Measurements from ENCODE around the gene HOPX. TPM values are rescaled to one million over a fixed set of nuclear protein-coding genes. Genes with fewer than 3 reads are reported as not detected.
"Not testable (repeated sequence)": the region's sequence is repeated elsewhere in the genome, so short reads cannot be mapped to it uniquely, and the experiment has no call there.

The HOPX gene
- total RNA-seq, 2 experiments from 2014 or later, result 22.1 to 25.2 TPM

- ATAC-seq (ENCODE audit: low read depth) (no peak), DNase-seq (no peak)
- Mint-ChIP-seq H3K27me3 (peaks cover 54% of the 10 kb centered on the region), H3K36me3 (no peaks in the 10 kb centered on the region), H3K4me3 (no peak overlapping the region), H3K4me1 (peaks cover 11% of the 10 kb centered on the region), H3K9me3 (no peaks in the 10 kb centered on the region), H3K27ac (no peak overlapping the region)
- POLR2A ChIA-PET, result interaction anchor here (0.5 kb wide), 1 partner anchor 227 kb away, joined by 3 read pairs; the partner anchor contains the start of gene REST
Observed at GRCh38 chr4:56680266-56680665, 830 bp downstream of the HOPX start.

DNA sequence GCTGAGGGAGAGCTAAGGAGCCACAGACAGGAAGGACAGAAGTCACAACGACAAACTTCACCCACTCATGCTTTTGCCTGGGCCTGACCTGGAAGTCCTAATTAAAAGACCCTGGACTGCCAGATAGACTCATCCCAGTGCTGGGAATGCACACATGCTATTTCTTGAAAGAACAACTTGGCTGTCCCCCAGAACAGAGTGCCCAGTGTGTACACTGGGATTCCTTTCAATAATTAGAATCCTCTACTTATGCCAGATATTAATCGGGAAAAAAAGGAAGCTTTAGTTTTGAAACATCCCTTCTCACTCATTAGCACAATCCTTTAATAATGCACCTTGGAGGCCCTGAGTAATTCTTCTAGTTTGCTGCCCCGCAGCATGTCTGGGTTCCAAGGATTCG lies 3.4 kb downstream of the HOPX start:
- H3K36me3 Mint-ChIP-seq, result no peaks in the 10 kb centered on the region
- POLR2A ChIA-PET, result no interaction called here
- DNase-seq, result no peak
- no peak overlapping the region for H3K4me3 Mint-ChIP-seq
- H3K27ac Mint-ChIP-seq, result no peak overlapping the region
- ATAC-seq (ENCODE audit: low read depth), result no peak
- H3K27me3 Mint-ChIP-seq, result peaks cover 54% of the 10 kb centered on the region
- H3K4me1 Mint-ChIP-seq, result peaks cover 11% of the 10 kb centered on the region
- no peaks in the 10 kb centered on the region for H3K9me3 Mint-ChIP-seq

- DNase-seq, result no peak
- Mint-ChIP-seq H3K27me3 (peaks cover 30% of the 10 kb centered on the region), H3K4me1 (no peaks in the 10 kb centered on the region), H3K36me3 (no peaks in the 10 kb centered on the region), H3K27ac (no peak overlapping the region), H3K4me3 (no peak overlapping the region), H3K9me3 (no peaks in the 10 kb centered on the region)
- ATAC-seq (ENCODE audit: low read depth), result no peak
- POLR2A ChIA-PET, result no interaction called here
Observed at GRCh38 chr4:56674984-56675383, 6.1 kb downstream of the HOPX start.

- Mint-ChIP-seq H3K27ac (no peak overlapping the region), H3K36me3 (no peaks in the 10 kb centered on the region), H3K4me1 (no peaks in the 10 kb centered on the region), H3K9me3 (no peaks in the 10 kb centered on the region), H3K4me3 (no peak overlapping the region), H3K27me3 (peaks cover 25% of the 10 kb centered on the region)
- DNase-seq (no peak), ATAC-seq (ENCODE audit: low read depth) (no peak)
- POLR2A ChIA-PET, result no interaction called here
Observed at GRCh38 chr4:56671860-56672259, 9.2 kb downstream of the HOPX start.

DNA sequence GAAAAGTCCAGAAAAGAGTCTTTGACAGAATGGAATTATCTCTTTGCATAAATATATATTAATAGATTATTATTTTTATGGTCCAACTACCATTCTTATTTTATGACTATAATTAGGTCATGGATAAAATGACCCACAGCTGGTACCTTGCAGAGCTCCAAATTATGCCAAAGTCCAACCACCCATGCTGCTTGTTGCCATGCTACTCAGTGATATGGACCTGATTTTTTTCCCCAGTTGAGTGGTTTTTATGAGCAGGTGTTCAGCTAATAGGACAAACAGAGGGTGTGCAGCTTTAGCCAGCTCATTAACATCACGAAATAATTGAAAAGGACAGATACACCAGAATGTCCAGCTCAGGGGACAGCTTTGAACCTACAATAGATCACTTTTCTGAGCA lies 9.7 kb downstream of the HOPX start:
- no peak overlapping the region for H3K27ac Mint-ChIP-seq
- POLR2A ChIA-PET, result no interaction called here
- ATAC-seq (ENCODE audit: low read depth) (no peak), DNase-seq (no peak)
- no peaks in the 10 kb centered on the region for H3K4me1 Mint-ChIP-seq
- H3K27me3 Mint-ChIP-seq, result peaks cover 30% of the 10 kb centered on the region
- H3K4me3 Mint-ChIP-seq, result no peak overlapping the region
- no peaks in the 10 kb centered on the region for H3K9me3 Mint-ChIP-seq
- no peaks in the 10 kb centered on the region for H3K36me3 Mint-ChIP-seq

DNA sequence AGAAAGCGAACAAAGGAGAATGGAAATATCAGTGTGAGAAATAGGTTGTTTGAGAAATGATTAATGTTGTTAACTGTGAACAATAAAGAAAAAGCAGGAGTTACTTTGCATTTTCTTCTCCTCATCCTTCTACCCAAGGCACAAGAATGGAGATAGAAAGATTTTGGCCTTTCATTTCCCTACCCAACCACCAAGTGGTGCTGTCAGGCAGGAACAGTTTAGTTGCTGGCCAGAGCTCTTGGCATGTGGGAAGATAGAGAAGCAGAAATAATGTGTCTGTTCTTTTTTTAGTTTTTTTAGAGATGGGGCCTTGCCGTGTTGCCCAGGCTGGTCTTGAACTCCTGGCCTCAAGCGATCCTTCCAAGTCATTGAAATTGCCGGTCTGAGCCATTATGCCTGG lies 12.8 kb downstream of the HOPX start:
- H3K9me3 Mint-ChIP-seq, result no peaks in the 10 kb centered on the region
- H3K36me3 Mint-ChIP-seq, result no peaks in the 10 kb centered on the region
- no peak overlapping the region for H3K4me3 Mint-ChIP-seq
- no peak overlapping the region for H3K27ac Mint-ChIP-seq
- ATAC-seq (ENCODE audit: low read depth), result no peak
- POLR2A ChIA-PET, result no interaction called here
- no peak for DNase-seq
- H3K27me3 Mint-ChIP-seq, result peaks cover 37% of the 10 kb centered on the region
- H3K4me1 Mint-ChIP-seq, result no peaks in the 10 kb centered on the region

GRCh38 chr4:56667396-56667795 lies 13.7 kb downstream of the HOPX start:
- DNase-seq; H3K4me1 Mint-ChIP-seq; H3K27ac Mint-ChIP-seq; H3K36me3 Mint-ChIP-seq; POLR2A ChIA-PET; ATAC-seq (ENCODE audit: low read depth); H3K9me3 Mint-ChIP-seq; H3K4me3 Mint-ChIP-seq: not testable (repeated sequence)
- H3K27me3 Mint-ChIP-seq, result peaks cover 42% of the 10 kb centered on the region

DNA sequence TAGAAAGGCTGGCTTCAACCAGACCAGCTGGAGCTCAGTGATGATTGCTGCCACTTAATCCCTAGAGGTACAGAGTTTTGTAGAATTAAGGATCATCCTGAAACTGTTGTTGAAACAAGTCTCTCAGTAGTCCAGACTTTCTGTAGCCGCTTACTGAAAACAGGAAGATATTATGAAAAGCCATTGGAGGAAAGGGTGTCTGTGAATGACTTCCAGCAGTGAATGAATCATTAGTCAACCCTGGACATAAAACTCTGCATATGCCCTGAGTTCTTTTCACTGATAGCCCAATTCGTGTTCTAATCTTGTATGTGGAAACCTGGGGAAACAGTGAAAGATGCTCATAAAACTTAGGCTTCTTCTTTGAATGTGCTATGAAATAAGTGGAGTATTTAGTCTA lies 14.8 kb downstream of the HOPX start:
- ATAC-seq (ENCODE audit: low read depth) (no peak), DNase-seq (no peak)
- no peaks in the 10 kb centered on the region for H3K4me1 Mint-ChIP-seq
- H3K36me3 Mint-ChIP-seq, result no peaks in the 10 kb centered on the region
- no peaks in the 10 kb centered on the region for H3K9me3 Mint-ChIP-seq
- H3K27ac Mint-ChIP-seq, result no peak overlapping the region
- H3K27me3 Mint-ChIP-seq, result peaks cover 52% of the 10 kb centered on the region
- no peak overlapping the region for H3K4me3 Mint-ChIP-seq
- POLR2A ChIA-PET, result no interaction called here

- DNase-seq (no peak), ATAC-seq (ENCODE audit: low read depth) (no peak)
- peaks cover 57% of the 10 kb centered on the region for H3K27me3 Mint-ChIP-seq
- H3K9me3 Mint-ChIP-seq, result no peaks in the 10 kb centered on the region
- H3K36me3 Mint-ChIP-seq, result no peaks in the 10 kb centered on the region
- no peaks in the 10 kb centered on the region for H3K4me1 Mint-ChIP-seq
- H3K27ac Mint-ChIP-seq, result no peak overlapping the region
- POLR2A ChIA-PET, result no interaction called here
- H3K4me3 Mint-ChIP-seq, result no peak overlapping the region
Observed at GRCh38 chr4:56665781-56666180, 15.3 kb downstream of the HOPX start.

DNA sequence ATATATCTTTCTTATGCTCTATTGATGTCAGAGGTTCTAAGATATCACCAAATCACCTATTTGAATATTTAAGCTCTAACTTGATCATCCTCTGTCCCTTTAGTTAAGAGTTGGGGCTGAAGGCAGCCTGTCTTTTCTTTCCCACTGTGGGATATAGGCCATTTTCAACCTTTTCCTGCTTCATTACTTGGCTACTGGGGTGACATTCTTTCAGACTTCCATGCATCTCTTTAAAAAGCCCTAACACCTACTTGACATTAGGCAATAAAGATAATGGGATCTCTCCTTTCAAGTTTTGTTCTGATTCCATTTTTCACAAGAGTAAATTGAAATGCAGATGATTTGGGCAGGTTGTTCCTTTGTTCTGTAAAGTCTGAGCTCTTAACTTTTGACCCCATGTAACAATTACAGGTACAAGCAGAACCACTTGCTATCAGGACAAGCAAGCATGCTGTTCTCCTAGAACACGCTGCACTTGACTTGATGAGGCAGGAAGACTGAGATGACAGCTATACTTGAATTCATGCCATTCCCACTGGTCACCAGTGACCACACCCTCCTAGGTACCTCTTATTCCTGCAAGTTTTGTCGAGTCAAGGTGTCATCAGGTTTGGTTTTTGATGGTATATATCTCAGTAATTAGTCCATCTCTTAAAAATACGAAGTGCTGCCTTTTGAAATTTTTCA lies 18.2 kb downstream of the HOPX start:
- no peak for DNase-seq
- Mint-ChIP-seq H3K9me3 (no peaks in the 10 kb centered on the region), H3K27ac (no peak overlapping the region), H3K4me1 (peaks cover 1% of the 10 kb centered on the region), H3K36me3 (no peaks in the 10 kb centered on the region), H3K27me3 (peaks cover 84% of the 10 kb centered on the region), H3K4me3 (no peak overlapping the region)
- POLR2A ChIA-PET, result no interaction called here
- no peak for ATAC-seq (ENCODE audit: low read depth)

- no peak for ATAC-seq (ENCODE audit: low read depth)
- no peak for DNase-seq
- H3K36me3 Mint-ChIP-seq, result no peaks in the 10 kb centered on the region
- POLR2A ChIA-PET, result no interaction called here
- peaks cover 11% of the 10 kb centered on the region for H3K4me1 Mint-ChIP-seq
- H3K27ac Mint-ChIP-seq, result no peak overlapping the region
- no peaks in the 10 kb centered on the region for H3K9me3 Mint-ChIP-seq
- peaks cover 86% of the 10 kb centered on the region for H3K27me3 Mint-ChIP-seq
- no peak overlapping the region for H3K4me3 Mint-ChIP-seq
Observed at GRCh38 chr4:56659946-56660345, 21.1 kb downstream of the HOPX start.

- Mint-ChIP-seq H3K27me3 (peaks cover 78% of the 10 kb centered on the region), H3K27ac (no peak overlapping the region), H3K9me3 (no peaks in the 10 kb centered on the region), H3K4me1 (peaks cover 25% of the 10 kb centered on the region), H3K4me3 (no peak overlapping the region), H3K36me3 (no peaks in the 10 kb centered on the region)
- no peak for DNase-seq
- POLR2A ChIA-PET, result interaction anchor here (0.6 kb wide), 1 partner anchor 104 kb away, joined by 3 read pairs; no protein-coding TSS in a partner anchor
- ATAC-seq (ENCODE audit: low read depth), result no peak
Observed at GRCh38 chr4:56658528-56658927, 22.6 kb downstream of the HOPX start.

DNA sequence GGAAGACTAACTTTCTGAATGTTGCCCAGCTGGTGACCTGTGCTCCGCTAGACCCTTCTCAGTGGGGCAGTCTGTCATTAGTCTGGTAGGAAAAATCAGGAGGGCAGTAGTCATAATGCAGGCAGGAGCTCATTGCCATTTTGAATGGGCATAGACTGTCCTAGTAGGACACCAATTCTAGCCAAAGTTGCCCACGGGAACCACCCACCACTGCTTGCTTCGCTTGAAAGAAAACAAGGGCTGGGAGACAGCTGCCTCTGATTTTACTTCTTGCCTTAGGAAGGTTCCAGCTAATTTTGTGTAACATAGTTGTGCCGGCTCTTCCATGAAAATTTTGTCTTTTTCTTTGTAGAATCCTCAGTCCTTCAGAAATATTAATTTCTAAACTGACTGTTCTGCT lies 23.3 kb downstream of the HOPX start:
- ATAC-seq (ENCODE audit: low read depth), result no peak
- H3K27me3 Mint-ChIP-seq, result peaks cover 70% of the 10 kb centered on the region
- H3K4me3 Mint-ChIP-seq, result no peak overlapping the region
- H3K4me1 Mint-ChIP-seq, result peaks cover 29% of the 10 kb centered on the region
- POLR2A ChIA-PET, result no interaction called here
- no peaks in the 10 kb centered on the region for H3K9me3 Mint-ChIP-seq
- no peak for DNase-seq
- H3K36me3 Mint-ChIP-seq, result no peaks in the 10 kb centered on the region
- H3K27ac Mint-ChIP-seq, result no peak overlapping the region

- Mint-ChIP-seq H3K27me3 (peaks cover 65% of the 10 kb centered on the region), H3K9me3 (no peaks in the 10 kb centered on the region), H3K27ac (no peak overlapping the region), H3K36me3 (no peaks in the 10 kb centered on the region), H3K4me3 (no peak overlapping the region), H3K4me1 (peaks cover 35% of the 10 kb centered on the region)
- DNase-seq (no peak), ATAC-seq (ENCODE audit: low read depth) (no peak)
- POLR2A ChIA-PET, result no interaction called here
Observed at GRCh38 chr4:56657128-56657527, 24.0 kb downstream of the HOPX start.

DNA sequence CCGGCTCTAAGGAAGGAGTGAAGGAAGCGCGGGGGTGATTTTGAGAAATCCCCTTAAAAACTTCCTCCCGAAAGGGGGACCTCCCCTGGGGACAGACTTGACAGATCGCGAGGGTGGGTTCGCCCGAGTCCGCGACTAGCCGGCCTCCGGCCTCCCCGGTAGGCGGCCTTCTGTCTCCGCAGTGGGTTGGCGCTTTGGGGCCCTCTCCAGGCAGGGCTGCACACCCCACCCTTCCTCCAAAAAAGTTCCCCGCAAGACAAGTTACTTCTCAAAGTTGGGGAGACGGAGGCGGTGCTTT lies 24.8 kb downstream of the HOPX start:
- DNase-seq, result peak; percentile 57
- Mint-ChIP-seq H3K27me3 (peaks cover 56% of the 10 kb centered on the region), H3K36me3 (peaks cover 2% of the 10 kb centered on the region), H3K9me3 (no peaks in the 10 kb centered on the region), H3K27ac (peak overlapping the region; percentile 8), H3K4me1 (peaks cover 41% of the 10 kb centered on the region), H3K4me3 (peak overlapping the region; percentile 78)
- POLR2A ChIA-PET, result no interaction called here
- ATAC-seq (ENCODE audit: low read depth), result peak; percentile 68
